Measurements from ENCODE around the gene TMEM53.
"Not testable (repeated sequence)": the region's sequence is repeated elsewhere in the genome, so short reads cannot be mapped to it uniquely, and the experiment has no call there.

DNA sequence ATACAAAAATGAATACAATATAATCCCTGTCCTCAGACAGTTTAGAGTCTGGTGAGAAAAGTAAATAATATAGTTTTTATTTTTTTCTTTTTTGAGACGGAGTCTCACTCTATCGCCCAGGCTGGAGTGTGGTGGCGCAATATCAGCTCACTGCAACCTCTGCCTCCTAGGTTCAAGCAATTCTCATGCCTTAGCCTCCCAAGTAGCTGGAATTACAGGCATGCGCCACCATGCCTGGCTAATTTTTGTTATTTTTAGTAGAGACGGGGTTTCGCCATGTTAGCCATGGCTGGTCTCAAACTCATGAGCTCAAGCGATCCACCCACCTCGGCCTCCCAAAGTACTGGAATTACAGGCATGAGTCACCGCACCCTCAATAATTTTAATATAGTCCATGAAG is 25.1 kb upstream of the TMEM53 start:
- TF ChIP-seq, protein P1, sequence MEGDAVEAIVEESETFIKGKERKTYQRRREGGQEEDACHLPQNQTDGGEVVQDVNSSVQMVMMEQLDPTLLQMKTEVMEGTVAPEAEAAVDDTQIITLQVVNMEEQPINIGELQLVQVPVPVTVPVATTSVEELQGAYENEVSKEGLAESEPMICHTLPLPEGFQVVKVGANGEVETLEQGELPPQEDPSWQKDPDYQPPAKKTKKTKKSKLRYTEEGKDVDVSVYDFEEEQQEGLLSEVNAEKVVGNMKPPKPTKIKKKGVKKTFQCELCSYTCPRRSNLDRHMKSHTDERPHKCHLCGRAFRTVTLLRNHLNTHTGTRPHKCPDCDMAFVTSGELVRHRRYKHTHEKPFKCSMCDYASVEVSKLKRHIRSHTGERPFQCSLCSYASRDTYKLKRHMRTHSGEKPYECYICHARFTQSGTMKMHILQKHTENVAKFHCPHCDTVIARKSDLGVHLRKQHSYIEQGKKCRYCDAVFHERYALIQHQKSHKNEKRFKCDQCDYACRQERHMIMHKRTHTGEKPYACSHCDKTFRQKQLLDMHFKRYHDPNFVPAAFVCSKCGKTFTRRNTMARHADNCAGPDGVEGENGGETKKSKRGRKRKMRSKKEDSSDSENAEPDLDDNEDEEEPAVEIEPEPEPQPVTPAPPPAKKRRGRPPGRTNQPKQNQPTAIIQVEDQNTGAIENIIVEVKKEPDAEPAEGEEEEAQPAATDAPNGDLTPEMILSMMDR (IDR thresholded peaks at IDR 0.05), result not testable (repeated sequence)
- TF ChIP-seq POLR2A (IDR thresholded peaks at IDR 0.05), result not testable (repeated sequence)
